GM12875 (cell line): ENCODE data around the gene KLF3.

Experiments
- H3K4me3 ChIP-seq: one replicate; pipeline ENCODE4 v1.5.1; 2011; ENCODE audit warnings: low read depth, low read length, control low read depth
- CTCF ChIP-seq: IDR thresholded peaks from 2 replicates; pipeline ENCODE4 v1.5.1; 2011; ENCODE audit warnings: low read depth, mild to moderate bottlenecking, control low read depth, inconsistent platforms, low read length, moderate library complexity, borderline replicate concordance; ENCODE audit not compliant: insufficient read depth

KLF3 gene

GRCh38 chr4:38738940-38739803 is 75.2 kb downstream of the KLF3 start:
- TF ChIP-seq CTCF: no peak
- H3K4me3 ChIP-seq: no peak overlapping the region

GRCh38 chr4:38740303-38740702 is 76.3 kb downstream of the KLF3 start:
- no peak for TF ChIP-seq CTCF
- H3K4me3 ChIP-seq: no peak overlapping the region

- TF ChIP-seq CTCF: no peak
- no peak overlapping the region for H3K4me3 ChIP-seq
Observed at GRCh38 chr4:38743866-38744265, 79.9 kb downstream of the KLF3 start.

- no peak for TF ChIP-seq CTCF
- no peak overlapping the region for H3K4me3 ChIP-seq
Observed at GRCh38 chr4:38745881-38746280, 81.9 kb downstream of the KLF3 start.

GRCh38 chr4:38747629-38748028 is 83.6 kb downstream of the KLF3 start:
- TF ChIP-seq CTCF: no peak
- H3K4me3 ChIP-seq: no peak overlapping the region

- H3K4me3 ChIP-seq: no peak overlapping the region
- no peak for TF ChIP-seq CTCF
Observed at GRCh38 chr4:38749336-38749735, 85.3 kb downstream of the KLF3 start.
